ENCODE measurements around the gene PPM1H. TPM values are rescaled to one million over a fixed set of nuclear protein-coding genes. Genes with fewer than 3 reads are reported as not detected.

The PPM1H gene
- polyA plus RNA-seq, 12 donors, result 2.9 to 6.8 (median 3.5) TPM; not detected in 1

GRCh38 chr12:62876938-62877548 lies 57.9 kb downstream of the PPM1H start:
- peak; percentile 27 for DNase-seq

GRCh38 chr12:62873826-62874448 lies 61.0 kb downstream of the PPM1H start:
- no peak for DNase-seq

- DNase-seq, result no peak
These were observed 61.7 kb downstream of the PPM1H start for GRCh38 chr12:62873116-62873825.

GRCh38 chr12:62868820-62869219 lies 66.1 kb downstream of the PPM1H start:
- DNase-seq, result no peak

- no peak for DNase-seq
These were observed 68.4 kb downstream of the PPM1H start for GRCh38 chr12:62866451-62867082.

- no peak for DNase-seq
These were observed 69.0 kb downstream of the PPM1H start for GRCh38 chr12:62865937-62866336.

GRCh38 chr12:62865065-62865464 lies 69.9 kb downstream of the PPM1H start:
- DNase-seq, result peak; percentile 14

GRCh38 chr12:62862259-62862881 lies 72.6 kb downstream of the PPM1H start:
- no peak for DNase-seq

- no peak for DNase-seq
These were observed 73.4 kb downstream of the PPM1H start for GRCh38 chr12:62861586-62861985.

GRCh38 chr12:62860501-62861411 lies 74.2 kb downstream of the PPM1H start:
- DNase-seq, result no peak

- no peak for DNase-seq
These were observed 74.9 kb downstream of the PPM1H start for GRCh38 chr12:62860020-62860419.

- no peak for DNase-seq
These were observed 75.6 kb downstream of the PPM1H start for GRCh38 chr12:62859321-62859737.

GRCh38 chr12:62856454-62856853 lies 78.5 kb downstream of the PPM1H start:
- DNase-seq, result no peak

GRCh38 chr12:62854024-62854423 lies 80.9 kb downstream of the PPM1H start:
- no peak for DNase-seq

GRCh38 chr12:62849398-62849797 lies 85.6 kb downstream of the PPM1H start:
- DNase-seq, result no peak

- no peak for DNase-seq
These were observed 86.5 kb downstream of the PPM1H start for GRCh38 chr12:62848418-62848817.

- DNase-seq, result no peak
These were observed 87.2 kb downstream of the PPM1H start for GRCh38 chr12:62847709-62848108.

- no peak for DNase-seq
These were observed 88.5 kb downstream of the PPM1H start for GRCh38 chr12:62846491-62846890.

- no peak for DNase-seq
These were observed 90.0 kb downstream of the PPM1H start for GRCh38 chr12:62844915-62845314.

- DNase-seq, result no peak
These were observed 91.2 kb downstream of the PPM1H start for GRCh38 chr12:62843716-62844115.

GRCh38 chr12:62841846-62842245 lies 93.1 kb downstream of the PPM1H start:
- DNase-seq, result no peak

Measured in muscle of arm (tissue), 12 donors.